Measurements from ENCODE around the gene DIO3.

DNA sequence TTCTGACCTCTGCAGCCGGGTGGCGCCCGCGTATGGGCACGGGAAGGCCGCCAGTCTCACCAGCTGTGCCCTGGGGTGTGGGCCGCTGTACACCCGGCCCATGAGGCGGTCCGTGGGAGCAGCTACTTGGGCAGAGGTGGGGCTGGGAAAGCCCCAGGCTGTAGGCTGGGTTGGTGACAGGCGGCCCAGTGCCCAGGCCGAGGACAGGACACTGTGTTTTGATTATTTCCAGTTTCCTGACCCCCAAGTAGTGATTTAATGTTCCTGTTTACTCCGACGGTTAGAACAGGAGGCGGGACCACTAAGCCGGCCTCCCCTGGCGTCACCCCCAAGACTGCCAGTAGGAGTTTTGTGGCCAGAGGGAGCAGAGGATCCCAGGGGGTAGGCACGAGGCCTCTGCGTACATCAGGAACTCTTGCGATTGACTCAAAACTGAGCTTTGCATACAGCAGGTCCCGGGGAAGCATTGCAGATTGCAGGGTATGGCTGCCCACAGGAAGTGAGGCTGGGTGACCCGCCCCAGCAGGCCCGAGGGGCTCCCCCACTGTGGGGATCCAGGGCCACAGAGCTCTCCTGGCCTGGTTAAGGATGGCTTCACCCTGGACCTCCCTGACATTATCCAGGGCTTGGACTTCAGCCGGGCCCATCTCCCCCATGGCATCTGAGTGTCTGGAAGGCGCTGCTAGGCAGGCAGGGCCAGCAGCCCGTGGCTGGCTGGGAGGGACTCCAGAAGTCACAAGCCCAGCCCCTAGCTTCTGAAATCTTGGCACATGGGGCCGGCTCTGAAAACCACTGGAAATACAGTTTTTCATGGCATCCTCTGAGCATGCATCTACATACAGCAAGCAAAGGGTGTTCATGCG, 42.5 kb upstream of the DIO3 start:
- TF ChIP-seq, protein P1, sequence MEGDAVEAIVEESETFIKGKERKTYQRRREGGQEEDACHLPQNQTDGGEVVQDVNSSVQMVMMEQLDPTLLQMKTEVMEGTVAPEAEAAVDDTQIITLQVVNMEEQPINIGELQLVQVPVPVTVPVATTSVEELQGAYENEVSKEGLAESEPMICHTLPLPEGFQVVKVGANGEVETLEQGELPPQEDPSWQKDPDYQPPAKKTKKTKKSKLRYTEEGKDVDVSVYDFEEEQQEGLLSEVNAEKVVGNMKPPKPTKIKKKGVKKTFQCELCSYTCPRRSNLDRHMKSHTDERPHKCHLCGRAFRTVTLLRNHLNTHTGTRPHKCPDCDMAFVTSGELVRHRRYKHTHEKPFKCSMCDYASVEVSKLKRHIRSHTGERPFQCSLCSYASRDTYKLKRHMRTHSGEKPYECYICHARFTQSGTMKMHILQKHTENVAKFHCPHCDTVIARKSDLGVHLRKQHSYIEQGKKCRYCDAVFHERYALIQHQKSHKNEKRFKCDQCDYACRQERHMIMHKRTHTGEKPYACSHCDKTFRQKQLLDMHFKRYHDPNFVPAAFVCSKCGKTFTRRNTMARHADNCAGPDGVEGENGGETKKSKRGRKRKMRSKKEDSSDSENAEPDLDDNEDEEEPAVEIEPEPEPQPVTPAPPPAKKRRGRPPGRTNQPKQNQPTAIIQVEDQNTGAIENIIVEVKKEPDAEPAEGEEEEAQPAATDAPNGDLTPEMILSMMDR (IDR thresholded peaks at IDR 0.05): no peak
- TF ChIP-seq POLR2A (IDR thresholded peaks at IDR 0.05): no peak
